SIG-M5 treated with dmso at 0.1 percent for 504 hours (cell line): ENCODE measurements around the gene ATAT1.
A peak's percentile ranks its signal among the peaks of the same experiment; 100 is the strongest.

Experiments
- DNase-seq: peaks from one replicate; lab custom pipeline; 2025; ENCODE audit not compliant: unreplicated experiment; lab: John Stamatoyannopoulos, UW

The ATAT1 gene

DNA sequence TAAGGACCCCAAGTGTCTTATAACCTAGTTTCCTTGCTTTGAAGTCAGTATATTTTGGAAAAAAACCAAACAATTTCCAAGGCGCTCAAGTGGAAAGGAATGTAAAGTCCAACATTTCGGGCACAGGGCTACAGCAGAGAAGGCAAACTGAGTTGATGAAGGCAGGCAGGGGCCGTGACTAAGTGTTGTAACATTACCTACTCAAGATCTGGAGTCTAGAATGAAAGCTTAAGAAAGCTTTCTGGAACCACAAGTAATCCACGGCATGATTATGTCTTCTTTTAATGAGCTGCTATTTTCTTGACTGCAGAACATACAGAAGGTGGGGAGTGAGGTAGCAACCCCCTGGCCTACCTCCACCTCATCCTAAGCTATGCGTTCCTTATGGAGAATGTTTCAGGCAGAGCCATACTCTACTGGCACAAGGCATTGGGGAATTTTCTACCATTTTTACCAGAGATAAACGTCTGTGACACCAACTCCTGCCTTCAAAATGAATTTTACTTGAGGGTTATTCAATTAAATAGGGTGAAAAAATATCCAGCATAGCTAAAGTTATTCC, 13.9 kb upstream of the ATAT1 start:
- DNase-seq, result no peak

DNA sequence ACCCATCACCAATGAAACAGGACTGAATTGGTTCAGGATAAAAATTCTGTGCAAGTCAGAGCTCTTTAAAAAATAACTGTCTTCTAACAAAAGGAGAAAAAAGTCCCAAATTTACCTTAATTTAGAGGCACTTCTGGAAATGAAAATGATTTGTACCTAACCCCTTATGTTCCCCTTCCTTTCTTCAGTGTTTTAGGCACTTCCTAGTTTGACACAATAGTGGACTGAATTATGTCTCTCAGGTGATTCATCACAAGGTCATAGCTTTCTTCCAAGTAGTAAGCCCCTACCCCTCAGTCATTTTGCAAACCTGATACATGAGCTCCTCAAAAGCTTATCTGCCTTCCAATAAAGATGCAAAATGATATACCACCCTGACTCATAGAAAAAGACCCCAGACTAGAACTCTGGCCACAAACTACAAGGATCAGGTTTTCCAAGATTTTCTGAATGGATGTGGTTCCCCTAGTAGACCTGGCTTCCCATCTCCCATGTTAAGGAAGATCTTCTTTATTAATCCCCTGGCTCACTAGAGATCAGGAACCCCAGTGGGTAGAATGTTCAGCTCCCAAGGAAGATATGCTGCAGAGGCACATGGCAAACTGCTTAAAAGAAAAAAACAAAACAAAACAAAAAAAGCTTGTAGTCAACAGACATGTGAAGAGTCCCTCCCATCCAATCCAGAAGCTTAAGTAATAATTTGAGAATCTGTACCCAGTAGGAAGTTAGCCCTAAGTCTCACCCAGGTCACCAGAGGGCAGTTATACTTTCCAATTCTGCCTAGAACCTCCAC, 13.2 kb upstream of the ATAT1 start:
- peak; percentile 31 for DNase-seq

DNA sequence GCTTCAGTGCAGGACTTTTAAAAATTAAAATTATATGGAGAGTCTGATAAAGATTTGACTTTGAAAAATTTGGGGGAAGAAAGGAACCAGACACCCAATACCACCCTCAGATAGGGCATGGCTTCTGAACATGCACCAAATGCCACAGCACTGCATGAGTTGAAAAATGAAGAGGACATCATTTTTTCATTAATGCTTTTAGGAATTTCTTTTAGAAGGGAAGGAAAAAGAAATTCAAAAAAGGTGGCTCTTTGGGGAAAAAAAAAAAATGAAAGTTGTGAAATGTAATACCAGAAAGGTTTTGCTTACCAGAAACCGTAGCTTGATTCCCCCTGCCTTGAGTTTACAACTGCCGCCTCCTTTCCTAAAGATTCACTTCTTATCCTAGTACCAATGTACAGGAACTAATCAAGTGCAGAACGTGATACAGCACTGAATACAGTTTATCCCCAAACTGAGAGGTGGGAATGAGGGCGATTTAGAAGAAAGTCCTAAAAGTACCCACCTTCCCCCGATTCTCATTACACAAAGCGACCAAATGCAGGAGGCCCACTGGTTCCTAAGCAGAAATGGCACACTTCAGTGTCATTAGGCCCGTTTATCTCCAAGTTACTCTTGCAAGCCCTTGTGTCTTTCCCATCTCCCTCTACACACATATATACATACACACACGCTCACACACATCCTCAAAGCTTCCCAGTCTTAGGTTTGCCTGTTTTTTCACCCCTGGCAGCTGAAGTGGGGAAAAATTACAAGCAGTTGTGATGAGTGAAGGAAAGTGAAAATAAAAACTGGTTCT, 12.4 kb upstream of the ATAT1 start:
- DNase-seq, result no peak

DNA sequence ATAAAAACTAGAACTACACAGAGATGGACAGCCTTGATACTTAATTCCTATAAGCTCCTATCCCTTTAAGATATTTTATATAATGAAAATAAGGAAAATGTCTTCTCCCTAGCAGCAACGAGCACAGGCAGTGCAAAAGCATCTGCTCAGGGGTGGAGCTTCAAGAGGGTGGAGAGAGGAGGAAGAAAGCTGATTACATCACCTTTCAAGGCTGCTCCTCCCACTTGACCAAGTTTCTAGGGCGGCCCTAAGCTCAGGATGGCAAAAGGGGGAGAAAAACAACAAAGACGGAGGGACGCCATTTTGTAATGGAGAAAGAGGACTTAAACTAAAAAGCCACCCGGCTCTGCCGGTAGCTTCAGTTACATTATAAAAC, 11.8 kb upstream of the ATAT1 start:
- peak; percentile 97 for DNase-seq

DNA sequence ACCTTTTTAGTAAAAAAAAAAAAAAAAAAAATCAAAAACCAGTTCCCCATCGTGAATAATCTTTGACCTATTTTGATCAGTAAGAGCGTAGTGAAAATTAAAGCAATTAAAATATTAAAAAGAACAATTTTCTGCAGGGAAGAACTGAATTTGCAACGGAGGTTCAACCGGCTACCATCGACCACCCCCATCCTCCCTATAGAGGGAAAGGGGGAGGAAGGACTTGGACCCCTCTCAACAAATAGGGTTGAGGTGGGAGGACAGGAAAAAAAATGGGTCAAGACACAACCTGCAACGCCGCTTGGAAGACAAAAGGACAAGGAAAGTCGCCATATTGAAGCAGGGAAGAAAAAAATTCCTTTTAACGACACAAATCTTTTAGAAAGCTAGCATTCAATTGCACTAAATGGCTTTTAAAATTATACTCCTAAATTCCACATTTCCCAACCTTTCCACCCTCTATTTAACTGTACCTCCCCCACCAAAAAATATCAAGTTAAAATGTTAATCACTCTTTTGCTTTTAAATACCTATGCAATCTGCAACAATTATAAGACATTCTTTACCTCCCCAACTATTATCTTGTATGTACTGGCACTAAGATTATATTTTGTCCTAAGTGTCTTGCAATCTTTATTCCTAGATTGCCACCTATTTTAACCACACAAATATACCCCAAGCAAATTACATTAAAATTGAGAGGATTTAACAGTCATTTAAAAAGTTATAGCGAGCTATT, 11.3 kb upstream of the ATAT1 start:
- peak; percentile 80 for DNase-seq

DNA sequence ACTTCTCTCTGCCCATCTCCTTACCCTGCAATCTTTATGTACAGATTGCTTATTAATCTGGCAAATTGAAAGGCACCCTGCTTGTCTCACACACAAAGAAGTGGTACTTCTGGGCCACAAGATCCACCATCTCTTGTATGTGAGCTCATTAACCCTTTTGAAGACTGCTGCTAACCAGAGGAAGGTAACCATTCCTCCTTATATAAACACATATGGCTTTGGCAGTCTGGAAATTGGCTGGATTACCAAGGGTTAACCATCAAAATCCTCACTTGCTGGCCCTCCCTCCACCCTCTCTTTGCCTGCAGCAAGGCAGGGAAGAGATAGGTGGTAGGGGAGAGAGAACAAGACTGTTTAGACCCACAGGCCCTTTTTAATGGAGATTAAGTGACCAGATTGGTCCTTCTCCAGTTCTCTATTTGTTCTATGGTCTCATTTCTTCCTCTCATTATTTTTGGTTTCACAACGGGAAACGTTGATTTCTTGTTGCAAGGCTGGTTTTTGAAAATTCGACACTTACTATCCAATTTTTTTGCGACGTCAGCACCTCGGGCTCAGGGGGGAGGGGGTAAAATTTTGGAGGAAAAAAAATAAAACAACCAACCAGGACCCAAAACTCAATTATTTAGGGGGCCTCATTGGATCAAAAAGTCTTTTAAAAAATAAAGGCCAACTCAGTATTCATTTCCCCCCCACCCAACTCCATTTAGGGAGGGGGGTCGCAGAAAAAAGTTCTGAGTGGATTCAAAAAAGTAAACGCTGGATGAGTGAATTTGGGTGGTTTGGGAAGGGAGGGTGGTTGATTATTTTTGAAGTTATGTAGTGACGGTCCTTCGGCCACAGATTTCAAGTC, 10.5 kb upstream of the ATAT1 start:
- DNase-seq, result peak; percentile 47

DNA sequence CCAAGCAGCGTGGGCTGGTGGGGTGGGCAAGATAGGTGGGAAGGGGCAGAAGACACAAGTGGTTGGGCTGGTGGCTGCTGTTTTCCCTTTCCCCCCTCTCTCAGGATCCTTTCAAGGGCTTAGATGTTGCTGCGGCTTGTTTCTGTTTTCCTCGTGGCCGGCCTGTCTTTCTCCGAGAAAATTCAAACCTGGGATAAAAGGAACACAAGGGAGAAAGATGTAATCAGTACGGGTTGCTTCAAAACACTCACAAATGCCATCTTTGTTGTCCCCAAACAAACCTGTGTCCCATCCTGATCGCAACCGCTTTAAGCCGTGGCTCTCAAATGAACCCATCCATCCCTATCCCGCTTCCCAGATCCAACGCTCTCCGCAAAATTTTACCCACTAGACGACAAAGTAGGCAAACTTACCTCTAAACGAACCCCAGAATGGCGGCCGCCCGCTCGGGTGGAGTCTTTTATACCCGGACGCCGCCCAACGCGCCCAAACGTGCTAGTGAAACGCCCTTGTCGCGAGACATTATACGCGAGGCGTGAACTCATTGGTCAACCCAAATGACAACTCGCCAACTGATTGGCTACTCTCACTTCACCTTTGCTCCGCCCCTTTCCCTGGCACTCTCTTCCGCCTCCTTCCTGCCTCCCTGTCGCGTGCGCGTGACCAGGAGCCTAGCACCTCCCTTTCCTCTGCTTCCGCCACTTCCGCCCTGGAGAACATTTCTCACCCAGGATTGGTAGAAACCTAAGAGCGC, 9.7 kb upstream of the ATAT1 start, which contains the start of gene PPP1R10:
TSS of gene PPP1R10 (minus strand) at position 433 of the 754 bp plus-strand sequence. CDS start 7,299 bp downstream, outside the sequence.
- DNase-seq, result peak; percentile 99

DNA sequence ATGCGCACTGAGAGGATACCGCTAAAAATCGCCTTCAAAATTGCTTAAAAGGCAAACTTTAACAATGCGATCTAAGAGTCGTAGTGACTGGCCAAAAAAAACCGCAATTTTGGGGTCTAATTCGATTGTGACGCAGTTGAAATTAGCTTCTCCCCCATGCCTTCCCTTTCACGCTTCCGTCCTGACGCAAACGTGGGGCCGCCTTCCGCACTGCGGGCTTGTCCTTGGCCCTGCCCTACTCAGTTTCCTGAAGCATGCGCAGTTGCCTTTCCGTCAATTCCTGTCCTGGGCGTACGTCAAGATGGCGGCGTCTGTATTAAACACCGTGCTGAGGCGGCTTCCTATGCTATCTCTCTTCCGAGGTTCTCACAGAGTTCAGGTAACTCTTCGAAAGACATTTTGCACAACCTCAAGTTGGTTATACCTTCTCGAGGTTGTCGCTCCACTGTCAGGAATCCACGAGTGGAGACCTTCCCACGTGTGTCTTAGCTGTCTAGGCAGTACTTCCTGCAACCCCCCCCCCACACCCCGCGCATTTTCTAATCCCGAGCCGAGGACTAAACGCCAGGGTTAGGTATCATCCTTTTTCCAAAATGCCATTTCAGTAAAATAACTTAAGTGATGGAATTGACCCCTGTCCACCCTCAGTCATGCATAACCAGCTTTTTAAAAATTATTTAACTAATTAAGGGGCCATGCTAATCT, 9.0 kb upstream of the ATAT1 start, which contains the start of gene MRPS18B:
TSS of gene MRPS18B (plus strand) at position 276 of the 705 bp plus-strand sequence. CDS start at position 302, 26 bp downstream.
- peak; percentile 96 for DNase-seq

DNA sequence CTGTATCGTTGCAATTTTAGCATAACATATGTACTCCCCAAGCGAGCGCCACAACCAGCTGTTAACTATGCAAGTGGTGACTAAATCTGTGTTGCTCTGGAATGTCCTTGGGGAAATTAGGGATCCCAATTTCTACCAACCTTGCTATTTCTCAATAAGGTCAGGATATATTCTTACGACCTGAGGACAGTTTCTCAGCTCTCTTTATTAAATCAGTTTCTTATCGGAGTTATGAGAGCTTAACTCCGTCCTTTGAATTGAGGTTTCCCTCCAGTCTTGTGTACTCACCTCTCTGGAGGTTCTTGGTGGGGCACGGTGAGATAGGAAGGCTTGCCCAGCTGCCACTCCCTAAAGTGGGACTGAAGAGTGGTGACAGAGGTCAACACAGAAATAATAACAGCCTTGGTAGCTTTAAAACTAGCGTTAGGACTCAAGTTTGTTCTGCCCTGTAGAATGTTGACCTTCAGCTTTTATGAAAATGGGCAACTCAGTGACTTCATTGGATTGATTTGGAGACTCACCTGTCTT, 8.3 kb upstream of the ATAT1 start:
- DNase-seq, result no peak

DNA sequence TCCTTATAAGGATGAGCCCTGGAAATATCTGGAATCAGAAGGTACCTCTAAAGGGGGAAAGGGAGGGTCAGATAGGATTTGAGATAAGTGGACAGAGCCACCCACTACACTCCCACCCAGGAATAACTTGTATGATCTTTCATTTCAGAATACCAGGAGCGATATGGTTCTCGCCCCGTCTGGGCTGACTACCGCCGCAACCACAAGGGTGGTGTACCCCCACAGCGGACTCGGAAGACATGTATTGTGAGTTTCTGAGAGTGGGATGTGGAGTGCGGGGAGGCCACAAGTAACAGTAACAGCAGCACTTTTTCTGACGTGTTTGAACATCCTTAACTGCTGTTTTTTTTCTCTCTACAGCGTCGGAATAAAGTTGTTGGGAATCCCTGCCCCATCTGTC, 7.1 kb upstream of the ATAT1 start:
- no peak for DNase-seq

DNA sequence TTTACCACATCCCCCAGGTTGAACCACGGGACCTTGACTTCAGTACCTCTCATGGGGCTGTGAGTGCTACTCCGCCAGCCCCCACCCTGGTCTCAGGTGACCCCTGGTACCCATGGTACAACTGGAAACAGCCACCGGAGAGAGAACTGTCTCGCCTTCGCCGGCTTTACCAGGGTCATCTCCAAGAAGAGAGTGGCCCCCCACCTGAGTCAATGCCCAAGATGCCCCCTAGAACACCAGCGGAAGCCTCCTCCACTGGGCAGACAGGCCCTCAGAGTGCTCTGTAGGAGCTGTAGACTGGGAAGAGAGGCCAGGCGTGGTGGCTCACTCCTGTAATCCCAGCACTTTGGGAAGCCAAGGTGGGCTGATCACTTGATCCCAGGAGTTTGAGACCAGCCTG, 1.2 kb upstream of the ATAT1 start:
- no peak for DNase-seq

DNA sequence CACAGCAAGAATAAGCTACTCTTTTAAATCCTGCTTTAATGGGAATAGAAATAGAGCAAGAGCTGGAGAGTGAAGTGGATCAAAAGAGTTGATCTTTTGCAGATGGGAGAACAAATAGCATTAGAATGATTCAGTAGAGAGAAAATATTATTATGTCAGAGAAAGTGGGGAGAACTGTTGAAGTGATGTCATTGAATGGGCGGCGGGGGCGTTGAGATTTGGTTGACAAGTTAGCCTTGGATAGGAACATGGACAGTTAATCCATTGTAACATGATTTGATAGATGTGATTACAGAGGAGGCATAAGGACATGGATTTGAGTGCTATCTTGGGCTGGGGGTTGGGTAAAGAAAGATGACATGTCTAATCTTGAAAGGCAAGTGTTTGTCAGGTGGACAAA, 9.2 kb downstream of the ATAT1 start:
- no peak for DNase-seq

DNA sequence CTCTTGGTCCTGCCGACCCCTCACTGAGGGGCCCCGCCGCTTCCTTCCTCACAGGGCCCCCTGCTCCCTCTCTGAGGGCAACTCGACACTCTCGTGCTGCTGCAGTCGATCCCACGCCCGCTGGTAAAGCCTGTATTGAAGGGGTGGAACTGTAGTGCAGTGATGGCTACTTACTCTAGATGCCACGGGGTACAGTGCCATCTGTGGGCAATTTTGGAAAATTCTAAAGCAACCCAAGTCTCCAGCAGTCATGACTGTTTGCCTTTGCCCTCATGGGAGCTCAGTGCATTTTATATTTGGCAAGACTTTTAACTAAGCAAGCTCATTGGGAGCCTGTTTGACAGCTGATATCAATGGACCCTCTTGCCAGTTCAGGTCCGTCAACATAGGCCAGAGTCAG, 13.8 kb downstream of the ATAT1 start:
- DNase-seq, result peak; percentile 6

DNA sequence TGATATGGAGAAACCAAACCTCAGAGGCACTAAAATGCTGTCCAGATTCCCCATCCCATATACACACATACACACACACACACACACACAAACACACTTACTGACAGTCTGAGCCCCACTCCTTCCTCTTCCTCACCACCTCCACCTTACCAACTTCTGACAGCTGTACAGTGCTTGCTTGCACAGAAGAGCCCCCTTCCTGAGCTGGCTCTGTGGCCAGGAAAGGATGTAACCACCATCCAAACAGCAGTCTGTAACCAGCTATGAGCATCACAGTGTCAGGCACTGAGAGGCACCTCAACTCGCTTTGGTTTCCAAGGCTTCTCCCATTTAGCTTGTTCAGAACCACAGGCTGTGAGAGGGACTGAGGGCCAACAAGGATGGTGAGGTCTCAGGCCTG, 14.4 kb downstream of the ATAT1 start:
- DNase-seq, result no peak

DNA sequence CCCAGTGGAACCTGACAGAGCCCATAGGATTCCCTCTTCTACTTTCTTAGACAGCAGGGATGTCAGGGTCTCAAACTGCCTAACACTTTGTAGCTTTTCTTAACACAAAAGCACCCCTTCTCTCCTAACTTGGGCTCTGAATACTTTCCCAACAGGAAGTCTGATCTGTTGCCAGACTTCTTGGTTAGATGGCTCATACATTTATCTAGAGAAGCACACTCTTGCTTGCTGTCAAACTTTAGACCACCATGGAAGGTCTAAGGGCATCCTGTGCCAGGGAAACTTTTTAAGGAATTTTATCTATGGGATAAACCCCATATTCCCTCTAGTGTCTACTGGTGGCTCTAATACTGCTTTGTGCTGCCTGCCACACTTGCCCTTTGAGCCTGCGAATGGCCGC, 17.0 kb downstream of the ATAT1 start:
- no peak for DNase-seq

DNA sequence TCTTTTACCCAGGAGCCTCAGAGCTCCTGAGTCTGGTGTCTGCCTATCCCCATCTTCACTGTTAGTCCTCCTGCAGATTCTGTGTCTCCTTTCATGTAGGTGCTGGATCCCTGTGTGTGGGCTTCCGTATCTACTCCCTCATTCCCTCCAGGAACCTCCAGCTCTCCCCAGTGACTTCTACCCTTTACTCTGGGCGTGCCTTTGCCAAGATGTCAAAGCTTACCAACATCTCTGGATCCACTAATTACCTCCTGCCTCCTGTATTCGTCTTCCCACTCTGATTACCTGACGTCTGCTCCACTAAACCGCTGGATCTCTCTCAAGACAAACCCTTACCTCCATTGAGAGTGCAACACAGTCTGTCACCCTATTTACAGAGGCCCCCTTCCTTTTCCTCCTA, 18.1 kb downstream of the ATAT1 start:
- no peak for DNase-seq

DNA sequence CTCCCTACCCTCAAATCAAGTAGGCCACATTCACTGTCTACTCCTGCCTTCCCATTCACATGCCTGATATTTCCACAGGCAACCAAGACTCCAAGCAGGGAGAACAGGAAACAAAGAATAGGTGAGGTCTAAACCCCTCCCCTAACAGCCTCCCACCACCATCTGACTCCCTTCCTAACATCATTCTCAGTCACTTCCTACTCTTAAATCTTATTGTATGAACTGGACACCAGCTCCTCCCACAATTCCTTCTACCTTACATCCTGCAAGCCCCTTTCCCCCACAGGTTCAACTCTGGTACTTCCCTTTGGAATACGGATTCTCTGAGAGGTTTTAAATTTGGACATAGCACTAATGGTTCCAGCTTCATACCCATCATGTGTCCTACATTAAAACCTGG, 19.3 kb downstream of the ATAT1 start:
- no peak for DNase-seq

DNA sequence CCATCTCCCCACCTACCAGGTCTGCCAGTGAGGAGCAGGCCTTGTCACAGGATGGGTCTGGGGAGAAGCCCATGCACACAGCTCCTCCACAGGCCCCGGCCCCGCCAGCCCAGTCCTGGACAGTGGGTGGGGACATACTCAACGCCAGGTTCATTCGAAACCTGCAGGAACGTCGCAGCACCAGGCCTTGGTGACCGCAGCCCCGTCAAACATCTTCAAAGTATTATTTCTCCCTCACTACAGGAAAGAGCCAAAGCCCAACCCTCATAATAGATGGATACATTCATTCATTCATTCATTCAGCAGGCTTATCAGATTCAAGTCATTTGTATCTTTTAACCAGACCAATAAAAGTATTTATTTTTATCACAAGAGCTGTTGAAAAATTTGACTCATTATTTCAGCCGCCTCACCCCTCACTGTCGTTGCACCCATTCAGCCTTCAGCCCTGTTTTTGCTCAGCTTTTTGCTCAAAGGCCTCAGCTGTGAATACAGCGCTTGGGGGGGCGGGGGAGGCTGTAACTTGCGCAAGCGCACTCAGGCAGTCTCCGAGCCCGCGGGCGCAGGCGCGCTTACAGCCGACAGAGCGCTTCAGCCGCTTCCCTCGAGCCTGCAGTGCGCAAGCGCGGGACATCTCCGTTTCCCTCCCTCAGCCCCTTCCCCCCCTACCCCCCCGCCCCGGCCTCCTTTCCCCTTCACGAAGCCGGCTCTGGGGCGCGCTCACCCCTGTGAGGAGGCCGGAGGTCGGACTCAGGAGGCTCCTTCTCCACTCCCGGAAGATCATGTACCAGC, 20.0 kb downstream of the ATAT1 start, which contains the start of gene C6orf136:
TSS of gene C6orf136 (plus strand) at position 684 of the 792 bp plus-strand sequence. CDS start at position 783, 99 bp downstream.
- DNase-seq, result peak; percentile 85
